ENCODE data around the gene ACOXL. TPM values are rescaled to one million over a fixed set of nuclear protein-coding genes. Genes with fewer than 3 reads are reported as not detected.

ACOXL gene
- polyA plus RNA-seq, 2 donors, result not detected

DNA sequence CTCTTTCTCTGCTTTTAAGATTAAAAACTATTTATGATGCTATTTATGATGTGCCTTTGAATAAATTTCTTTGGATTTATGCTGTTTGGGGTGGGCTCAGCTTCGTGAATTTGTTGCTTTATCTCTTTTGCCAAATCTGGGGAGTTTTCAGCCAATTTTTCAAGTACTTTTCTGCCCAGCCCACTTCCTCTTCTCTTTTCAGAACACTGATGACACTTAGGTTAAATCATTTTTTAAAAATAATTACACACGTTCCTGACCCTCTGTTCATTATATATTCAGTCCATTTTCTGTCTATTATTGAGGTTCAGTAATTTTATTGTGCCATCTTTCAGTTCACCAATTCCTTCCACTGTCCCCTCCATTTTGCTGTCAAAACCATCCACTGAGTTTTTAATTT, 373.6 kb downstream of the ACOXL start:
- no peak overlapping the region for H3K4me3 ChIP-seq (ENCODE audit: low read depth in 1 of 2, low read length in 2 of 2)
- no peaks in the 10 kb centered on the region for H3K27me3 ChIP-seq (ENCODE audit: control insufficient read depth in 1 of 2, insufficient read depth in 2 of 2, low read length in 2 of 2)
- H3K4me1 ChIP-seq (ENCODE audit: control insufficient read depth in 2 of 2, insufficient read depth in 2 of 2, low read length in 1 of 2), result no peaks in the 10 kb centered on the region
- no peak overlapping the region for H3K27ac ChIP-seq (ENCODE audit: low read depth in 2 of 2, low read length in 1 of 2)
- WGBS, 2 donors, result 54 to 64% methylated on average over 2 of the region's 2 CpGs
- no peaks in the 10 kb centered on the region for H3K9me3 ChIP-seq (ENCODE audit: control insufficient read depth in 2 of 2, insufficient read depth in 1 of 2, low read depth in 1 of 2, low read length in 1 of 2)
- H3K36me3 ChIP-seq (ENCODE audit: control insufficient read depth in 2 of 2, insufficient read depth in 2 of 2, low read length in 1 of 2), result no peaks in the 10 kb centered on the region

DNA sequence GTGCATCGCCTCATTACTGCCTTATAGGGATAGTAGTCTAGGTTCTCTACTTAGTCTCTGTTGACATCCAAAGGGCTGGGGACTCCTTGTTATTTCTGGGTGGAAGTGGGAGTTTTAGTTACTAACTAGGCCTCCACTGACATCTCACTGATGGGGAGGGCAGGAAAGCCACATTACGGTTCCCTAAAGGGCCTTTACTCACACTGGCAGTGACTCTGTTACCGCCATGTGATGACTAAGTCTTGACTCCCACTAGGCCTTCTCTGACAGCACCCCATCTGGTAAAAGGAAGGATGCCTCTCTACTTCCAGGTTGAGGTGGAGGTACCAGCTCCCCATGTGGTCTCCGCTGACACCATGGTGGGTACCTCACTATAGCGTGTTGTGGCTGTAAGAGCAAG, 374.3 kb downstream of the ACOXL start:
- H3K27me3 ChIP-seq (ENCODE audit: control insufficient read depth in 1 of 2, insufficient read depth in 2 of 2, low read length in 2 of 2), result no peaks in the 10 kb centered on the region
- H3K36me3 ChIP-seq (ENCODE audit: control insufficient read depth in 2 of 2, insufficient read depth in 2 of 2, low read length in 1 of 2), result no peaks in the 10 kb centered on the region
- H3K27ac ChIP-seq (ENCODE audit: low read depth in 2 of 2, low read length in 1 of 2), result no peak overlapping the region
- no peaks in the 10 kb centered on the region for H3K9me3 ChIP-seq (ENCODE audit: control insufficient read depth in 2 of 2, insufficient read depth in 1 of 2, low read depth in 1 of 2, low read length in 1 of 2)
- 89 to 91% methylated on average over 5 of the region's 5 CpGs for WGBS, 2 donors
- H3K4me3 ChIP-seq (ENCODE audit: low read depth in 1 of 2, low read length in 2 of 2), result no peak overlapping the region
- no peaks in the 10 kb centered on the region for H3K4me1 ChIP-seq (ENCODE audit: control insufficient read depth in 2 of 2, insufficient read depth in 2 of 2, low read length in 1 of 2)

DNA sequence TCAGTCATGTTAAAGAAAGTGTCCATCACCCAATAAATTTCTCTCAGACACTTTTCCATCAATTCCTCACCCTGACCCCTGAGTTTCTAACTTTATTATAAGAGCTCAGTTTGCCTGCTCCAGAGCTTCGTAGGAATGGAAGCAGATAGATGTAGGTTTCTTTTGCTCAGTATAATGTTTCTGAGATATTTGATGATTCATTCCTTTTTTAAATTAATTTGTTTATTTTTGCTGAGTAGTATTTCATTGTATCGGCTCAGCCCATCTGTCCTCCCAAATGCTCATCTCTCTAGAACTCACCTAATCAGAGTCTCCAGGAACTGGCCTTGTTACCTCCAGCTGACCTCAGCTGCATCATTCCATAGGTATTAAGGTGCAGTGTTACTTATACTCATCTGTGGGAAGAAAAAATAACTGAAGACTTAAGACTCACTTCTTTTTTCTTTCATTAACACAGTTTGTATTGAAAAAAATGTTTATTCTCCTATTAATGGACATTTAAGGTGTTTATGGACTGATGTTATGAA, 376.4 kb downstream of the ACOXL start:
- no peak overlapping the region for H3K4me3 ChIP-seq (ENCODE audit: low read depth in 1 of 2, low read length in 2 of 2)
- WGBS, 2 donors, result 82 to 89% methylated on average over 2 of the region's 2 CpGs
- no peaks in the 10 kb centered on the region for H3K36me3 ChIP-seq (ENCODE audit: control insufficient read depth in 2 of 2, insufficient read depth in 2 of 2, low read length in 1 of 2)

DNA sequence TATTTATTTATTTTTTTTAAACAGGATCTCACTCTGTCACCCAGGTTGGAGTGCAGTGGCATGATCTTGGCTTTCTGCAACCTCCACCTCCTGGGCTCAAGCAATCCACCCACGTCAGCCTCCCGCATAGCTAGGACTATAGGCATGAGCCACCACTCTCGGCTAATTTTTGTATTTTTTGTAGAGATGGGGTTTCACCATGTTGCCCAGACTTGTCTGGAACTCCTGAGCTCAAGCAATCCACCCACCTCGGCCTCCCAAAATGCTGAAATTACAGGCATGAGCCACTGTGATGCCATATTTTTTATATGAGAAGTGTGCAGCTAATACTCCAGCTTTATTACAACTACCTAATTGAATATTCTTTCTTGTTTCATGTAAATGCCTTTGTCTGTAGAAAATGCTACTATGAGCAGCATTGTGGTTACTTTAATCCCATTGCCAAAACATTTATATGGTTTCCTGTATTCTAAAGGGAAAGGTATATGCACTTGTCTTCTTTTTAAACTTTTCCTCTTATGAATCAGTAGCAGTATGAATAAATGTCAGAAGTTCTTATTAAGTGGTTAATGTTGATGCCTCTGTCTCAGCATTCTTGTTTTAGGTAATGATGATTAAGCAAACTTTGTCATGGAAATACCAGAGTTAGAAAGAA, 378.9 kb downstream of the ACOXL start:
- Histone ChIP-seq H3K27ac (ENCODE audit: low read depth in 2 of 2, low read length in 1 of 2) (no peak overlapping the region), H3K4me3 (ENCODE audit: low read depth in 1 of 2, low read length in 2 of 2) (no peak overlapping the region), H3K9me3 (ENCODE audit: control insufficient read depth in 2 of 2, insufficient read depth in 1 of 2, low read depth in 1 of 2, low read length in 1 of 2) (no peaks in the 10 kb centered on the region), H3K36me3 (ENCODE audit: control insufficient read depth in 2 of 2, insufficient read depth in 2 of 2, low read length in 1 of 2) (no peaks in the 10 kb centered on the region), H3K4me1 (ENCODE audit: control insufficient read depth in 2 of 2, insufficient read depth in 2 of 2, low read length in 1 of 2) (no peaks in the 10 kb centered on the region), H3K27me3 (ENCODE audit: control insufficient read depth in 1 of 2, insufficient read depth in 2 of 2, low read length in 2 of 2) (no peaks in the 10 kb centered on the region)
- 77 to 79% methylated on average over 4 of the region's 4 CpGs for WGBS, 2 donors

More for the DNA sequence above, 376.4 kb downstream of the ACOXL start:
- Histone ChIP-seq H3K4me1 (ENCODE audit: control insufficient read depth in 2 of 2, insufficient read depth in 2 of 2, low read length in 1 of 2) (no peaks in the 10 kb centered on the region), H3K27ac (ENCODE audit: low read depth in 2 of 2, low read length in 1 of 2) (no peak overlapping the region), H3K27me3 (ENCODE audit: control insufficient read depth in 1 of 2, insufficient read depth in 2 of 2, low read length in 2 of 2) (no peaks in the 10 kb centered on the region), H3K9me3 (ENCODE audit: control insufficient read depth in 2 of 2, insufficient read depth in 1 of 2, low read depth in 1 of 2, low read length in 1 of 2) (no peaks in the 10 kb centered on the region)

DNA sequence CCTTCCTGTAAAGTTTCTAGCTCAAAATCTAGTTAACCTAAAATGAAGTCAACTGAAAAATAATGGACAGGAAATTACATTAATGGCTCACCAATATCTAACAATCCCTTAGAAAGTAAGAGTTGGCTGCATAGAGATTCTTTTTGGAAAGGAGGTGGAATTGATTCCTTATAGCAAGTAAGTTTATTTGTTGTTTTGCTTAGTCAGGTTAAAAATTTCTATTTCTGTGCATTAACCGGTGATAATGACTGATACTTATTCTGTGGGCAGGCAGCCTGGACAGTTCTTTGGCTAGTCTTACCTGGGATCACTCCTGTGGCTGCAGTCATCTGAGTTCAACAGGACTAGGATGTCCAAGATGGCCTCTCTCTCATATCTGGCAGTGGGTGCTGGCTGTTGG, 381.5 kb downstream of the ACOXL start:
- Histone ChIP-seq H3K4me1 (ENCODE audit: control insufficient read depth in 2 of 2, insufficient read depth in 2 of 2, low read length in 1 of 2) (peaks cover 0 to 10% of the 10 kb centered on the region in 2 donors), H3K27me3 (ENCODE audit: control insufficient read depth in 1 of 2, insufficient read depth in 2 of 2, low read length in 2 of 2) (no peaks in the 10 kb centered on the region), H3K27ac (ENCODE audit: low read depth in 2 of 2, low read length in 1 of 2) (no peak overlapping the region), H3K4me3 (ENCODE audit: low read depth in 1 of 2, low read length in 2 of 2) (no peak overlapping the region), H3K9me3 (ENCODE audit: control insufficient read depth in 2 of 2, insufficient read depth in 1 of 2, low read depth in 1 of 2, low read length in 1 of 2) (peaks cover 0 to 1% of the 10 kb centered on the region in 2 donors), H3K36me3 (ENCODE audit: control insufficient read depth in 2 of 2, insufficient read depth in 2 of 2, low read length in 1 of 2) (no peaks in the 10 kb centered on the region)
- 89% methylated on average over 1 of the region's 1 CpG for WGBS, 2 donors

DNA sequence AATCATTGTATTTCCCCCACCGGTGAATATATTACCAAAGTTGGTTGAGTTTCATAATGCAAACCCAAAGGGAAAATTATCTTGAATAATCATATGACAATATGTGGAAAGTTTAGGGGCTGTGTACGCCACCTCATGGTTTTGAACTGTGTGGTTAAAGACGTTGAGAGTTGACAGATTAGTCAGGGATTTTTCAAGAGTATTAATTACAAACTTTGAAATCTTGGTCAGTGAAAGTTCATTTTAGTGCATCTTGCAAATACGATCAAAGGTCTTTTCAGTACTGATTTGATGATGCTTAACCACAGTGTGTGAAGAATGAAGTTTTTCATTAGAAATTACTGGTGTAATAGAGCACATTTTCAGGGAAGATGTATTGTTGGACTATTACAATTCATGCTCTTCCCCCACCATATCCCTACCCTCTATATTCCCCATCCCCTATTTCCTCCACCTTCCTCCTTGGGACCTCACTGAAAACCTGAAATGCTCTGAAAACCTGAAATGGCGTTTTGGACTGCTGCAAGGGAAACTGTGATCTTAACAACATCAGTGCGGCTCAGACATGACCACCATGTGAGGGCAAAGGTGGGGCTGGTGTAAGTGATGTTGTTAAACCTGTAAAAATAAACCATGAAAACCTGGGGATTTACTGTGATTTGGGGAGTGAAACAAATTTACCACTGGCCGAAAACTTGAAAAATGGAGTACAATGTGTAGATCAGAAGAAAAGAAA, 383.8 kb downstream of the ACOXL start:
- no peak overlapping the region for H3K4me3 ChIP-seq (ENCODE audit: low read depth in 1 of 2, low read length in 2 of 2)
- H3K4me1 ChIP-seq (ENCODE audit: control insufficient read depth in 2 of 2, insufficient read depth in 2 of 2, low read length in 1 of 2), result peaks cover 0 to 10% of the 10 kb centered on the region in 2 donors
- H3K27ac ChIP-seq (ENCODE audit: low read depth in 2 of 2, low read length in 1 of 2), result no peak overlapping the region
- H3K36me3 ChIP-seq (ENCODE audit: control insufficient read depth in 2 of 2, insufficient read depth in 2 of 2, low read length in 1 of 2), result no peaks in the 10 kb centered on the region
- WGBS, 2 donors, result 59 to 63% methylated on average over 7 of the region's 7 CpGs
- H3K27me3 ChIP-seq (ENCODE audit: control insufficient read depth in 1 of 2, insufficient read depth in 2 of 2, low read length in 2 of 2), result no peaks in the 10 kb centered on the region
- H3K9me3 ChIP-seq (ENCODE audit: control insufficient read depth in 2 of 2, insufficient read depth in 1 of 2, low read depth in 1 of 2, low read length in 1 of 2), result peaks cover 0 to 4% of the 10 kb centered on the region in 2 donors

DNA sequence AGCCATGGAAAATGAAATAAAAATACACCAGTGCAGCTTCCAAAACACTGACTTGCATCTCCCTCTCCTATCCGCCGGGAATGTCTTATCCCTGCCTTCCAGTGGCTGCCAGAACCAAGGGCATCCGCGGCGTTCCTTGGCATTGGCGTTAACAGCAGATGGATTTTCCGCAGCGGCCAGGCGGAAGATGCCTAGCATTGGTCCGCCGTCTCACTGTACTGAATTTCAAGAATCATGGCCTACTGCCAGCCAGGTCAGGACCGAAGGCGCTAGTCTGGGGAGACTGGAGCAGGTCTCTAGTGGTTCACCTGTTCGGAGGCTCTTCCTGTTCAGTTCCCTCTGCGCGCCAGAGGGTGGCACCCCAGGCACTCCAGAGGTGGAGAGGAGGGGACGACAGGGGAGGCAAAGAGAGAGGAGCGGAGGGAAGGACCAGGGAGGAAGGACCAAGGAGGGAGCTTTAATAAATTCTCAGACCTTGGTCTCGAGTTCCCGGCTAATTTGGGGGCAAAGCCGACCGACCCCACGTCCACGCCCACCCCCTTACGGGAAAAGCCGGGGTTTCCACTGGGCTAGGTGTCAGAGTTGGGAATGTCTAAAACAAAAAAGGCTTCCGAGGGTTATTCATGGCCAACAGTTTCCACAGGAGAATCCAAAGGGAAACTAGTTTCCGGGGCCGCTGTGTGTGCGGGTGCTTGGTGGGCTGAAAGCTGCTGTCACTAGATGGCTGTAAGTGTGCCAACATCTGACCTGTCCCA, 384.6 kb downstream of the ACOXL start:
- peaks cover 0 to 4% of the 10 kb centered on the region in 2 donors for H3K9me3 ChIP-seq (ENCODE audit: control insufficient read depth in 2 of 2, insufficient read depth in 1 of 2, low read depth in 1 of 2, low read length in 1 of 2)
- peak overlapping the region; percentile 79 to 81 for H3K27ac ChIP-seq (ENCODE audit: low read depth in 2 of 2, low read length in 1 of 2)
- peaks cover 0 to 10% of the 10 kb centered on the region in 2 donors for H3K4me1 ChIP-seq (ENCODE audit: control insufficient read depth in 2 of 2, insufficient read depth in 2 of 2, low read length in 1 of 2)
- peak overlapping the region; percentile 42 to 53 for H3K4me3 ChIP-seq (ENCODE audit: low read depth in 1 of 2, low read length in 2 of 2)
- H3K36me3 ChIP-seq (ENCODE audit: control insufficient read depth in 2 of 2, insufficient read depth in 2 of 2, low read length in 1 of 2), result no peaks in the 10 kb centered on the region
- H3K27me3 ChIP-seq (ENCODE audit: control insufficient read depth in 1 of 2, insufficient read depth in 2 of 2, low read length in 2 of 2), result no peaks in the 10 kb centered on the region
- WGBS, 2 donors, result 2 to 5% methylated on average over 30 of the region's 30 CpGs

DNA sequence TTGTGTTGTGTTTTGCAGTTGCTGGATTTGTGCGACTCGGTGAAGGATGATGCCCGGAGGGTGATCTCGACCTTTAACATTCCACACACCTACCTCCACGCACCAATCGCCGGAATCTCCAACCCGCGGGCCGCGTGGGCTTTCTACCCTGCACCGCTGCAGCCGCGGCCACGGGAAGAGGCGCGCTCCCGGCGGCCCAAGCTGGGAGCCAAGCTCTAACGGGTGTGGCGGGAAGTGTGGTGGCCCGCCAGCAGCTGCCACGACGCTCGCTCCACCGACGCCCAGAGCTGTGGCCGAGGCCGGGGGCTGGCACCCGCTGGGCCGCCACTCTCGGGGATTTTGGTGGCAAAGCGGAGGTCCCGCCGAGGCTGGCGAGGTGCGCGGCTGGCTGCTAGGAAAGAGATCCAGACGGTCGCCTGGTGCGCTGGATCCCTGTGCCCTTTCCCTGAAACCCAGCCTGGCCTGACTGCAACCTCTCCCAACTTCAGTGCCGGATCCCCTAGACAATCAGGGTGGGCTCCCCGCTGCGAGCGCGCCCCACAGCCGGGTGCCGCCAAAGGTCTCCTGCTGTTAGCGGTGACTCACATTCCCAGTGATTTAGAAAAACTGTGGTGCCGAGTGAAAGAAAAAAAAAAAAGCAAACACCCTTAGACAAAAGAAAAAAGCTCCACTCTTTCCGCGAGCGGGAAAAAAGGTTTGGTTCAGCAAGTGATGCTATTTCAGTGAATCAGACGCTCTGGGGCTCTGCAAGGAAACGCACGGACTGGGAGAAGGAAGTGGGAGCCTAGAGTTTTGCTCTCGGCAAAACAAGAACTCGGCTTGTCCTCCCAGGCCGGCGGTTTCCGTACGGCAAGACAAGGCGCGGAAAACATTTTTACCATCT, 385.5 kb downstream of the ACOXL start:
- peak overlapping the region; percentile 42 to 53 for H3K4me3 ChIP-seq (ENCODE audit: low read depth in 1 of 2, low read length in 2 of 2)
- no peaks in the 10 kb centered on the region for H3K27me3 ChIP-seq (ENCODE audit: control insufficient read depth in 1 of 2, insufficient read depth in 2 of 2, low read length in 2 of 2)
- H3K4me1 ChIP-seq (ENCODE audit: control insufficient read depth in 2 of 2, insufficient read depth in 2 of 2, low read length in 1 of 2), result peaks cover 0 to 13% of the 10 kb centered on the region in 2 donors
- H3K27ac ChIP-seq (ENCODE audit: low read depth in 2 of 2, low read length in 1 of 2), result peak overlapping the region; percentile 79 to 81
- 3 to 4% methylated on average over 64 of the region's 64 CpGs for WGBS, 2 donors
- peaks cover 0 to 4% of the 10 kb centered on the region in 2 donors for H3K9me3 ChIP-seq (ENCODE audit: control insufficient read depth in 2 of 2, insufficient read depth in 1 of 2, low read depth in 1 of 2, low read length in 1 of 2)
- H3K36me3 ChIP-seq (ENCODE audit: control insufficient read depth in 2 of 2, insufficient read depth in 2 of 2, low read length in 1 of 2), result no peaks in the 10 kb centered on the region

Data from esophagus (tissue), 2 donors.